ENCODE data around the gene AKT3. TPM values are rescaled to one million over a fixed set of nuclear protein-coding genes. Genes with fewer than 3 reads are reported as not detected.

AKT3 gene
- total RNA-seq, 1 donor from 2014 or later = 65.4 TPM

DNA sequence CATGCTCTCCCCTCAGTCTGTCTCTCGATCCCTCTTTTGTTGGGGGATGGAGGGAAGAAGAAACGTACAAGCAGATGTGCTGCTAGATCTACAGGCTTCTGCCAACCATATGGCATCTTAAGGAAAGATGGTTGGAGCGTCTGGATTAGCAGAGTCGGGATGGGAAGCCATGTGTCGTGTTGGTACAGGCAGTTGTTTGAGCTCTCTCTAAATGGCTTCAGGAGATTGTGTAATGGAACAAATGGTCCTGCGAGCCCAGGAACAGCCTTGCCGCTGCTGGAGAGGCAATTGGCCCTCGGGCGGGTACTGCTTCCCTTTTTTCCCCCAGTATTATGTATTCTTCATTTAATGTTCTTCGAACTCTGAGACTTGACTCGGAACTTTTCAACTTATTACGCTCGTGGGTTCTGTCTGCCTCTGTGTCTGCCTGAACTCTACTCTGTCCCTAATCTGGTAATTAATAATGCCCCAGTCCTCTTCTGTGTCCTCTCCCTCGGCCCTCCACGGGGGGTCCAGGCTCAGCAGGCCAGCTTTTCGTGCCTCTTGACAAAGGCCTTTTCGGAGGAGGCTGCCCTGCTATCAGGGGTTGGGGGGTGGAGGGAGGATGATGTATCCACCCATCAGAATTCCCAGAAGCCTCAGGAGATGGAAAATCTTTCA, 378.9 kb downstream of the AKT3 start:
- DNase-seq (ENCODE audit: low read depth, low spot score) = no peak

GRCh38 chr1:243470502-243470901, 379.5 kb downstream of the AKT3 start:
- no peak for DNase-seq (ENCODE audit: low read depth, low spot score)

DNA sequence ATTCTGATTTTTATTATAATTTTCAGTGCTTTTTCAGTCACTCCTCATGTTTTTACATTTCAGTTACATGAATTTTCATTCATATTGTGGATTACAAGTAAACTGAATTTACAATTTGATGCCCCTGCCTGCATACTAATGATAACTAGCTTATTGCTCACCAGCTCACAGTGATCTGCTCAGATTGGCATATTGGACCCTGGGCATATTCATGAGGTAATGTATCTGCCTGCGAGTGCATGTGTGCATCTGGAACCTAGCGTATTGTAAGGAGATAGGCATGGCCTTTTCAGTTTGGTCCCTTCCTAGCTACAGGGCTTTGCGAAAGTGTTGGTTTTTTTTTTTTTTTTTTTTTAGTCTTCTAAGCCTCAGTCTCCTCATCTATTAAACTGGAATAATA, 380.5 kb downstream of the AKT3 start:
- DNase-seq (ENCODE audit: low read depth, low spot score) = no peak

DNA sequence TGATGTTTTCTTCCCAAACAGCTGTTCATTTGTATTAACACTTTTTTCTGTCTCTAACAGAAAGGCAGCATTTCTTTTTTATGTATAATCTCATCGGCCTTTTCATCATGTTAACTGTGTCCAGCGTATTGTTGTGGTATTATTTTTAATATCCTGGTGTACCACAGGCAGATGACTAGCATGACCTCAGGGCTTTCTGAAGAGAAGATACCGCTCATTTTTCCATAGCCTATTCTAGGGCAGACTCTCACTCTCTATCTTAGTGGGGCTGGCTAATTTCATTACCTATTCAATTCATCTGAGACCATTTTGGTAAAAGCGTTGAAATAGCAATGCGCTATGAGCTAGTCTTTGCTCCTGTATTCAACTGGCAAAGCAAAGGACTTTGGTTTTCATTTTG, 384.3 kb downstream of the AKT3 start:
- no peak for DNase-seq (ENCODE audit: low read depth, low spot score)

- no peak for DNase-seq (ENCODE audit: low read depth, low spot score)
Measured at GRCh38 chr1:243465081-243465480, 385.0 kb downstream of the AKT3 start.

GRCh38 chr1:243462929-243463697, 386.9 kb downstream of the AKT3 start:
- no peak for DNase-seq (ENCODE audit: low read depth, low spot score)

- DNase-seq (ENCODE audit: low read depth, low spot score) = no peak
Measured at GRCh38 chr1:243461700-243462099, 388.3 kb downstream of the AKT3 start.

GRCh38 chr1:243459059-243459458, 391.0 kb downstream of the AKT3 start:
- no peak for DNase-seq (ENCODE audit: low read depth, low spot score)

- DNase-seq (ENCODE audit: low read depth, low spot score) = no peak
Measured at GRCh38 chr1:243457363-243457982, 392.6 kb downstream of the AKT3 start.

DNA sequence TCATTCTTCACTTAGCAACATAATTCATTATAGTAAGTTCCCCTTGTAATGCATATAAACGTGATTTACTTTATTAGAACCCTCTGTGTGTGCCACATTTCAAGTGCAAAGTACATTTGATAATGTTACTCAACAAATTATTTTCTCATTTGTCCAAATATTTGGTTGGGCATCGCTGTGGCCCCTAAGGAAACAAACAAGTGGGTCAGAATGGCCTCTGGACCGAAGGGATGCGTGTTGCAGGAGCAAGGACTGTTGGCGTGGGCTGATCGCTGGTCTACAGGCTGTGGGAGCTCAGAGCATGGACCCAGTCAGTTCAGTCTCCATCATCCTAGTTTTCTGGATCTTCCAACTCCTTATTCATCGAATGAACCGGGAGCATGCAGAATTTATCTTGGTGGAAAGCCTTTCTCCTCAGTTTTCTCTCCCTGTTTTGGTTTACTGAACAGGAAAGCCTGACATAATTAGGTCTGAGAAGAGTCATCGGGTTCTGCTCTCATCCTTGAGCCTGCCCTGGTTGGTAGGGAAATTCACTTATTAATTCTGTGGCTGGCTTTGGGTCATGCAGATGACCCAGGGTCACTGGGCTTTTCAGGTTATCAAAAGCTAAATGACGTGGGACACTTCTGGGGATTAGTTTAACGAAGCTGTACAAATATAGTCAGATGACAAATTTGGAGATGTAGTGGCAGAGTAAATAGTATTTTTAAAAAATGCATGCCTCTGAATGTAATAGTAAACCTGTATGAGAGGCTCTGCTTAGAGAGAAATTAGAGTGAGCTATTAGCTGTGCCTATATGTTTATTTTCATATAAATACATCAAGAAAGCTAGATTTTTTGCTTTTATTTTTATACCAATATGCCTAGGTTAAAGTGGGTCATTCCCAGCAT, 394.0 kb downstream of the AKT3 start:
- DNase-seq (ENCODE audit: low read depth, low spot score) = no peak

DNA sequence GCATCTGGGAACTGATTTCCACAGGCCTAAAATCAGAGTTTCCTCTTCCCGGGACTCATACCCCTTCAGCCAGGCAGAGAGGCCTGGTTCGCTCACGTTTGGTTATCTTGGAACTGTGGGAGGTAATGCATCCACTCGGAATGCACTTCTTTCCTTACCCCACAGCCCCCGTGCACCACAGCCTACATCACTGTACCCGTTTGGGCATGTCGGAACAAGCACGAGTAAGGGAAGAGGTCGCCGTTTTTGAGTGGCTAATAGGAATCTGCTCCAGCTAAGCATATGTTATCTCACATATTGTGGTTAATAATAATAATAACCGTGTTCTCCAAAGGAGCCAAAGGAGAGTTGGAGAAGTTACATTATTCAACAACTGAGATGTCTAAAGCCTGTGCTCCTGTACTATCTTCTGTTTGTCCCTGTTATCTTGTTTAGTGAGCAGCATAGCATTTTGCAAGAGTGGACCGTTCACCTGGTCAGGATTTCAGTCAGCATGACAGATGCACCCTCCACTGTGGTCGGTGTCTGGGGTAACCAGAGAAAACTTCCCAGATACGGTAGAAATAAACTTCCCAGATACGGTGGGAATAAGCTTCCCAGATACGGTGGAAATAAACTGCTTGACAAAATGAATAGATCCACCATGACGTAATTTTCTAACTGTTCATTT, 395.6 kb downstream of the AKT3 start:
- no peak for DNase-seq (ENCODE audit: low read depth, low spot score)

DNA sequence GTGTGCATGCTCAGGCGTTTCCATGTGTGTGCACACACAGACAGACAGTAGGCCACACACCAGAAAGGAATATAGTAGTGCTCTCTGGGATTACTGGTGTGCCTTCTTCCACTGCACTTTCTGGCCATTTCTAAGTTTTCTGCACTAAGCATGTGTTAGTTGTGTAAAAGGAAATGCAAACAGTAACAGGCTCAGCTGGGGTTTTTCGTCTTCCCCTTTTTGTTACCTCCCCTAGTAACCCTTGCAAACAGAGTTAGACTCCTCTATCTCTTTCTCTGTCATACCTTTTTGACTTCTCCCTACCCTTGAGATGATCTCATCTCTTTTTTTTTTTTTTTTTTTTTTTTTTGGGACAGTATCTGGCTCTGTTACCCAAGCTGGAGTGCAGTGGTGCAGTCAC, 398.0 kb downstream of the AKT3 start:
- DNase-seq (ENCODE audit: low read depth, low spot score) = no peak

DNA sequence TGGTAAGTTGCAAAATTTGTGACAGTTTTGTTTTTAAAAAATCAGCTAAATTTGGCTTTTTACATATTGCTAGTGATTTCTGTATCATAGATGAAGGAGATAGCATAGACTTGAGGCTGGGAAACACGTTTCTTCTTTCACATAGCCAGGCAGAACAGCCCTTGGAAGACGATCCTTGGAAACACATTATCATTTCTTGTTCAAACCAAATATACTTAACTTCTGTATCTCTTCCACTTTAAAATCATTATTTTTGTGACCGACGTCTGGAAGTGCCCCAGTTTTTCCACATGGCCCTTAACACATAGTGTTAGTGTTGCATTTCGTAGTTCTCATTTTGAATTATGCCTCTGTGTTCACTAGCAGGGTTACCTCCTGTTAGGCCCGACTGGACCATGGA, 400.7 kb downstream of the AKT3 start:
- DNase-seq (ENCODE audit: low read depth, low spot score) = no peak

GRCh38 chr1:243447844-243448243, 402.2 kb downstream of the AKT3 start:
- no peak for DNase-seq (ENCODE audit: low read depth, low spot score)

- no peak for DNase-seq (ENCODE audit: low read depth, low spot score)
Measured at GRCh38 chr1:243447347-243447746, 402.7 kb downstream of the AKT3 start.

- DNase-seq (ENCODE audit: low read depth, low spot score) = no peak
Measured at GRCh38 chr1:243443557-243443956, 406.5 kb downstream of the AKT3 start.

DNA sequence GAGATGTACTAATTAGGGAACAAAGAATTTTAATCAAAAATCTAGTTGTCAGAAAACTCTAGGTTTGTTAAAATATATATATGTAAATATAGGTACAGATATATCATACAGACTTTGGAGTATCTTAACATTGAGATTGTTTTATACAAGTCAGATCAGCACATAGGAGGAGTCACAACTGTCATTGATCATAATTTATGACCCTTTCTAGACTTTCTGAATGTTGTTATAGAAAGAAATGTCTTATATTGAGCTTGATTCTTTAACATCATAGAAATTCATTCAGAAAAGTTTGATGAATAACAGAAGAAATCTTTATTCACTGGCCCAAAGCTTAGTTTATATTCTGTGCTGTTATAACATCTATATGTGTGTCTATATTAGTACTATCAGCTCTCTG, 408.4 kb downstream of the AKT3 start:
- no peak for DNase-seq (ENCODE audit: low read depth, low spot score)

GRCh38 chr1:243440406-243440805, 409.6 kb downstream of the AKT3 start:
- DNase-seq (ENCODE audit: low read depth, low spot score) = no peak

GRCh38 chr1:243438815-243439214, 411.2 kb downstream of the AKT3 start:
- DNase-seq (ENCODE audit: low read depth, low spot score) = no peak

Data from pulmonary artery endothelial cell (primary cell).